ENCODE data around the gene MATN4.

The MATN4 gene

DNA sequence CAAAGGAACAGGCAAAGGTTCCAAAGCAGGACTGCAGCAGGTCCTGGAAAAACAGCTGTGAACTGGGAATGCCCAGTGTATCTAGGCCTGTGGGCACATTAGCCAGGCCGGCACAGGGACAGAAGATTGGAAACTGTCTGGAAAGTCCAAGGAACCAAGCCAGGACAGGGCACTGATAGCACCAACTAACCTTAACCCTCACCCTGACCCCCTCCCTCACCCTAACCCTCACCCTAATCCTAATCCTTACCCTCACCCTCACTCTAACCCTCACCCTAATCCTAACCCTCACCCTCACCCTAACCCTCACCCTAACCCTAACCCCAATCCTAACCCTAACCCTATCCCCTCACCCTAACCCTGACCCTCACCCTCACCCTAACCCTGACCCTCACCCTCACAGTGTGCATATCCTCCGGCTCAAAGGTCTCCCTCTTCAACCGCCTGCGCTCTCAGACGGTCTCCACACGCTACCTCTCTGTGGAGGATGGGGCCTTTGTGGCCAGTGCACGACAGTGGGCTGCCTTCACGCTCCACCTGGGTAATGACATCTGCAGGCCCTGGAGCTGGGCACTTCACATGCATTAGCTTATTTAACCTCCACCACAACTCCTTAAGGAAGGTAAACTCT lies 5.1 kb upstream of the MATN4 start:
- DNase-seq = no peak

DNA sequence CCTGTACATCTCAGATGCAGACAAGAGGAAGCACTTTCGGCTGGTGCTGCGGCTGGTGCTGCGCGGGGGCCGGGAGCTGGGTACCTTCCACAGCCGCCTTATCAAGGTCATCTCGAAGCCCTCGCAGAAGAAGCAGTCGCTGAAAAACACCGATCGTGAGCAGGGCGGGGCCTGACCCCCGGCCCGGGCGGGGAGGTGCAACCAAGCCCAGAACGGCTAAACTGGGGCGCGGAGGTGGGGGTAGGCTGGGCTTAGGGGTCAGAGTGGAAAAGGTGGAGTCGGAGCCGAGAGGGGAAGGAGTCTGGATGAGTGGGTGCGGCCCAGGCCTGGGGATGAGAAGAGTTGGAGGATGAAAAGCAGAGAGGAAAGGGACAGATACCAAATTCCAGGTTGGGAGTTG lies 4.1 kb upstream of the MATN4 start:
- no peak for DNase-seq

DNA sequence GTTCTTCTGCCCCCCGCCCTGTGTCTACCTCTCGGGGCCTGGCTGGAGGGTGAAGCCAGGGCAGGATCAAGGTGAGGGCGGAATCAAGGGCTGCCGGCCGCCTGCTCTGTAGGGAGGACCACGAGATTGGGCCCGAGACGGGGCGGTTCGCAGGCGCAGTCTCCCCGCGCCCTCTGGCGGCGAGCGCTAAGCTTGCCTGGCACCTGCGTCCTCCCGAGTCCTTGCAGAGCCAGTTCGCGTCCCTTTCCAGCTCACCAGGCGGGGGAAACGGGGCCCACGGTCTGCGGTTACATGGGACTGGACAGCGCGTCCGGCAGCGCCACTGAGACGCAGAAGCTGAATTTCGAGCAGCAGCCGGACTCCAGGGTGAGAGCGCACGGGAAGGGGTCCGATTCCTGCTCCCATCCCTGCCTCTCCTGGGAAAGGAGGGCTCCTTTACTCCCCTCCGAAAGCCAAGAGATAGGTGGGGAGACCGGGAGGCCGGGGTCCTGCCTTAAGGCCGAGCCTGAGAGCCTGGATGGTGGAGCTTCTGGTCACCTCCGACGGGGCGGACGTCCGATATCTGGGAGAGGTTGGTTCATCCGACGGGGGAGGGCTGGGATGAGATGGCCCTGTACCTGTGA lies 3.6 kb upstream of the MATN4 start:
- DNase-seq = no peak

DNA sequence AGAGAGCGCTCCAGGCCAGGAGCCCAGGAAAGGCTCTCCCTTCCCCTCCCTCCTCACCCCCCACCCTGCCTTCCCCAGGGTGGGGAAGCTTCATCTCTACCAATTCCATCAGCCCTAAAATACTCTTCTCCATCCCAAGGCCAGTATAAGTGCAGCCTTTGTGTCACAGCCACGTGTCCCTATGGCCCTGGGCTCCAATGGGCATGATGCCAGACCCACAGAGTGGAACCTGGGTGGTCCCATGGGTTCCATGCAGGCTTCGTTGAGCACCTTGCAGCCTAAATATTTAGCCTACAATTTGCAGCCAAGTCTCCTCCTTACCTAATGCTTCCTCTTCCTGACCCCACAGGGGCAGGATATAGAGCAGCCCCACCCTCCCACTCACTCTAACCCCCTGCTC lies 976 bp upstream of the MATN4 start:
- no peak for DNase-seq

DNA sequence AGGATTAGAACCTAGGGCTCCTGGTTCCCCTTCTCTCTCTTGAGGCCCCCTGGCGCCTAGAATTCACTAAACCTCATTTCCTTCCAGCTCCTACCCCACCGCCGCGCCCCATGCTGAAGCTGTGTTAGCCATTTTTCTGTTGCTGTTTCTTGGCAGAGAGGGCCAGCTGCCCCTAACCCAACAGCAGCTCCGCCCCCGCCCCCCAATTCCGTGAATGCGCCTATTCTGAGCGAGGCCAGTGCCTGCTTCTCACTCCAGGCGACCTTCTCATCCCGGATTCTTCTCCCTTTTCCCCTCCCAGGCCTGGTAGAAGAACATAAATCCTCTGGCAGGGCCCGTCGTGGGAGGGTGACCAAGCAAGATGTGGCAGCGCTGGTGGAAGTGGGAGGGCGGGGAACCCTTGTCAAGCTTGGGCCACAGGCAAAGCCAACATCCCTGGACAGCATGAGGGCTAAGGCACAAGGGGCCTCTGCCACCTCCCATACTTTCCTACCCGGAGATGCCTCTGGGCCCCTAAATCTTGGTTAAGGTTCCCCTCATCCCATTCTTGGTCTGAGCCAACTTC lies 941 bp downstream of the MATN4 start:
- DNase-seq = no peak

DNA sequence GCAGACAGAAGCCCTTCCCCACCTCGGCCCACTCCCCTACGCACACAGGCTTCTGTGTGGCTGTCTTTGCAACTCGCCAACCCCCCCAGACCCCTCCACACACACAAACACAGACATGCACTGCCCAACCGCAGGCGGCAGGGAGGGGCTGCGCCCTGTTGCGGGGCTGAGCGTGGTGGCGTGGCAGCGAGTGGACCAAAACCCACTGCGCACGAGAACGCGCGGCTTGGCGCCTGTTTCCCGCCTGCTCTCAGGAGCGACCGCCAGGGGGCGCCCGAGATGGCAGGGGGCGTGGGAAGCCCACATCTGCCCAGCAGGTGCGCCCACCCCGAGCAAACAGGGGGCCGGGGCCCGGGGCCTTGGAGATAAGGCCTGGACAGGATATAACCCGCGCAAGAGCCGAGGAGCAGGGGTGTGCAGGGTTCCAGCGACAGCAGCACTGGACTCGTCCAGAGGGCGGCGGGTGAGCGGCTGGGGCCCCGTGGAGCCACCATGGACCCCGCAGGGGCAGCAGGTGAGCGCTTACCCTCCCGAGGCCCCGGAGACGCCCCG lies 1.6 kb downstream of the MATN4 start, which contains the start of gene RBPJL:
Gene RBPJL, plus strand, starts transcription at position 410 of the 552 bp plus-strand sequence. Its CDS starts 83 bp downstream, at position 493.
- DNase-seq = no peak

DNA sequence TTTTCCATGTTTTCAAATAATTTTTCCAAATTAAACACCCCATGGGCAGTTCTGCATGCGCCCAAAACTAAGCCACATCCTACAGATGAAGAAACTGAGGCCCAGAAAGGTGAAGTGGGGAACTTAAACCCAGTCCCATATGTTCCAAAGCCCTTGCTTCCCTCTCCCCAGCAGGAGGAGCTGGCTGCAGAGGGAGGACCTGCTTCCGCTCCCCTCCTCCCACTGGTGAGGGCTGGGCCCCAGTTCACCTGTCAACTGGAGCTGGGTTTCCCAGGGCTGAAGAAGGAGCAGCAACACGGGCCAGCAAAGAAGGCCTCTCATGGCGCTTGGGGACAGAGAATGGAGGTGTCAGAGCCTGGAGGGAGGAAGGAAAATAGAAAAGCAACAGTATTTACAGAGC lies 2.8 kb downstream of the MATN4 start:
- no peak for DNase-seq

DNA sequence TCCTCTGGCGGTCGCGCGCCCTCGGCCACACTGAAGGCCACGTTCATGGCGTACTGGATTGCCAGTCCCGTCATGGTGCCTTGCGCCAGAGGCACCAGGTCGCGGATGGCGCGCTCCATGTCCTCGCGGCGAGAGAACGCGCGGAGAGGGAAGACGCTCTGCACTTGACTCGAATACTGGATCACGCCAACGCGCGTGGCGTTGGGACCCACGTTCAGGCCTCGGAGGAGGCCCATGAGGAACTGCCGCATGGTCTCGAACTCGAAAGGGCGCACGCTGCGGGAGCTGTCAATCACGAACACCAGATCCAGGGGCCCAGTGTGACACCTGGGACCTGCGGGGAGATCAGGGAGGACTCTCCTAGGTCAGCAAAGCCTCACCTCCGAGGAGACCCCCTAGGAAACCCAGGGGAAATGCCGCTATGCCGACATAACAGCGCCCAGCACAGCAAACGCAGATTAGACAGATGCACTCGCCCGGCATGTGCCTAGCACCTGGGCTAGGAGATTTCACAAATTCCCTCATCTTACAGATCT lies 3.6 kb downstream of the MATN4 start:
- DNase-seq = no peak

DNA sequence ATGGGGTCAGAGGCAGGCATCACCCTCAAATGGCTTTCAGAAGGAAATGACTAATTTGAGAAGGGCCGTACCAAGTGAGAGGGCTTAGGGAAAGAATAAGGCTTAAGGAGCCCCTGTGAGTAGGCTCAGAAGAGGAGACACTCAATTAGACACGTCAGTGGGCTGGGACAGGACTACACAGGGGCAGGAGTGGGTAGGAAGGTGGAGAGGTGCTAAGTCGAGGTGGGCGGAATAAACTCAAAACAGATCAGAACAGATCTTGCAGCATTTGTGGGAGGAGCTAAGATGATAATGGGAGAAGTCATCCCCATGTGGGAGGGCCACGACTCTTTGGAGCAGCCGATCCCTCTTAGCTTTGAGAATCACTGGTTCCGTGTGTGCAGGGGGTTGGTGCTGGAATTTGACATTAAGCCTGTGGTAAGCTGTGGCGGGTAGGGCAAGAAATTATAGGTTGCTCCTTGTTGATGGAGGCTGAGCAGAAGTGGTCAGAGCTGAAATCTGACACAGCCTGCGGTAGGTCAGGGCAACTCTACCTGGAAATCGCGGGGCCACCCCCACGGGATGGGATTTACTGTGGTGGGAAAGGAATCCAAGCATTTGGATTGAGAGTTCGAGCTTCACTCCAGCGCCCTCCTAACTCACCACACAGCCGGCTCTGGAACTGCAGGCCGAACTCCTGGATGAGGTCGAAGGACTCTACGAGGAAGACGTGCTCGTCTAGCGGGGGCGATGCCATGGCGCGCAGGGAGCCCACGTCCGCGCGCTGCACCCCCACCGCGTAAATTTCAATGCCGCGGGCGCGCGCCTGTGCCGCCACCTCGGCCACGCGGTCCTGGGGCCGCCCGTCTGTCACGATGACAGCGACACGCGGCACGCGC lies 4.3 kb downstream of the MATN4 start:
- no peak for DNase-seq

DNA sequence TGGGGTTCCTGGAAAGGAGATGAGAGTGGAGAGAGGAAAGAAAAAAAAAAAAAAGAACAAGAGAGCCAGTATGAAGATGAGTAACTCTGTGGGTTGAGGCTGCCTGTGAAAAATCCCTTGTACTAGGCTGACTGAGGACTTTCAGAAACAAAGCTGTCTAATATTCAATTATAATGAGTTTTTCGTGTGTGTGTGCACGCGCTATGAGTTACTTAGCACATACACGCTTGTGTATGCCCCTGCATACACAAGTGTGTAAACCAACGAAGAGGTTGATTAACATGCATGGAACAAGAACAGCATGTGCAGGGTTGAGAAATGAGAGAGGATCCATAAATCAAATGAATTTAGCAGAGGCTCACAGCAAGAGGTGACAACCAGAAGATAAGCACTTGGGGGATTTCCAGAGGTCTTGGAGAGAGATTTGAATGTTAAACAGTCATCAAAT lies 6.3 kb downstream of the MATN4 start:
- DNase-seq = no peak

DNA sequence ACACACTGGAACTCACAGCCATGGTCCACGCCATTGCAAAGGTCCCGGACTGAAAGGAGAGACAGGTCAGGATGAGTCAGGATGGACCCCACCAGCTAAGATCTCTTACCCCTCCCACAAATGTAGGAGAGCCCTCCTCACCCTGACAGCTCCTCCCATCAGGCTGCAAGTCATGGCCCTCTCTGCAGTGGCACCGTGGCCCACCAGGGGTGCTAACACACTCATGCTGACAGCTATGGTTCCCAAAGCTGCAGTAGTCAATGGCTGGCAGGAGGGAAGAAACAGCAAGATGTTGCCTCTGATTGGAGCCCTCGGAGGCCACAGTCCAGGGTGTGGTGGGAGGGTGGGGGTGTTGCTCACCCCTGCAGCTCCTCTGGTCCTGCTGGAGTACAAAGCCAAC lies 7.1 kb downstream of the MATN4 start:
- DNase-seq = no peak

DNA sequence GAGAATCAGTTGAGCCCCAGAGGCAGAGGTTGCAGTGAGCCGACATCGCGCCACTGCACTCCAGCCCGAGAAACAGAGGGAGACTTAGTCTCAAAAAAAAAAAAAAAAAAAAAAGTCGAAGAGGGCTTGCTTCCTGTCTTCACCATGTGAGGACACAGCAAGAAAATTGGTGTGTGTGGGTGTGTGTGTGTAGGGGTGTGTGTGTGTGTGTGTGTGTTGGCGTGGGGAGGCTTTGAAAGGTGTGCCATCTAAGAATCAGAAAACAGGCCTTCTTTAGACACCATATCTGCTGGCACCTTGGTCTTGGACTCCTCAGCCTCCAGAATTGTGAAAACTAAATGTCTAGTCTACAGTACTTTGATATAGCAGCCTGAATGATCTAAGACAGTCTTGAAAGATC lies 8.3 kb downstream of the MATN4 start:
- no peak for DNase-seq

DNA sequence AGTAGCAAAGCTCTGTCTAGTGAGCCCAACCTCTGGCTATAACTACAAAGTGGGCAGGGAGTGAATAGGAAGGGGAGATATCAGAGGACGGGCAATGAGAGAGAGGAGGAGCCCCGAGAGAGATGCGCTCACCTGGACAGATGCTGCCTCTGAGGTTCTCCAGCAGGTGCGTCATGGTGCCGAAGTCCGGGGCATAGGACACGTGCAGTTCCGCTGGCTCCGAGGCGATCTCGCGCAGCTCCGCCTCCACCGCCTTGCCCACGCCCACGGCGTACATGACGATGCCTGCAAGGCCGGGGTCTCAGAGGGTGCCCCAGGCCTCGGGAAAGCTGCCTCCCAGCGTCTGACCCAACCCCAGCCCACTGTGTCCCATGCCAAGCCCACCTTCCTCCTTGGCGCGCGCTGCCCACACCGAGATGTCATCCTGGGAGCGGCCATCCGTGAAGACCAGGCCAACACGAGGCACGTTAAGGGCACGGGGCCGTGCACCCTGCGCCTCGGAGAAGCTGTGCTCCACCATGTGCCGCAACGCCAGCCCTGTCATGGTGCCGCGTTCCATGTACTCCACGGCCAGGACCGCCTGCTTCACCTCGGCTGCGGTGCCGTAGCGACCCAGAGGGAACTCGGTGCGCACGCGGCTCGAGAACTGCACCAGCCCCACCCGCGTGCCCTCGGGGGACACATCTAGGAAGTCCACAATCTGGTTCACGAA lies 10.2 kb downstream of the MATN4 start:
- no peak for DNase-seq

DNA sequence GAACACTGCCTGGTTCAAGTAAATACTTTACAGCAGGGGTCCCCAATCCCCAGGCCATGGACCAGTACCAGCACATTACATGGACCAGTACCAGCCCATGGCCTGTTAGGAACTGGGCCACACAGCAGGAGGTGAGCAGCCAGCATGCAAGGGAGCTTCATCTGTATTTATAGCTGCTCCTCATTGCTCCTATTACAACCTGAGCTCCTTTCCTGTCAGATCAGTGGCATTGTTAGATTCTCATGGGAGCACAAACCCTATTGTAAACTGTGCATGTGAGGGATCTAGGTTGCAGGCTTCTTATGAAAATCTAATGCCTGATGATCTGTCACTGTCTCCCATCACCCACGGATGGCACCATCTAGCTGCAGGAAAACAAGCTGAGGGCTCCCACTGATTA lies 13.4 kb downstream of the MATN4 start:
- DNase-seq = no peak

DNA sequence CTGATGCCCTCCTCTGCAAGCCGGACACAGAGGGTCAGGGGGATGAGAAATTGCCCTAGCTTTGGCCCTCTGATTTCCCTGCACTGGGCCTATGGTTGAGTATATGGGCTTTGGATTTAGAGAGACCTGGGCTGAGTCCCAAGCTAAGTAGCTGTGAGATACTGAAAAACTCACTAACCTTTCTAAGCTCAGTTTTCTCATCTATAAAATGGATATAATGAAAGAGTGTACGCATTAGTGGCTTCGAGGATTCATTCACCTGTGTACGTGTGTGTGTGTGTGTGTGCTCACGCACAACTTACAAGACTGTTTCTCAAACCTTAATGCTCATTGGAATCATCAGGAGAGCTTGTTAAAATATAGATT lies 14.1 kb downstream of the MATN4 start:
- no peak for DNase-seq

DNA sequence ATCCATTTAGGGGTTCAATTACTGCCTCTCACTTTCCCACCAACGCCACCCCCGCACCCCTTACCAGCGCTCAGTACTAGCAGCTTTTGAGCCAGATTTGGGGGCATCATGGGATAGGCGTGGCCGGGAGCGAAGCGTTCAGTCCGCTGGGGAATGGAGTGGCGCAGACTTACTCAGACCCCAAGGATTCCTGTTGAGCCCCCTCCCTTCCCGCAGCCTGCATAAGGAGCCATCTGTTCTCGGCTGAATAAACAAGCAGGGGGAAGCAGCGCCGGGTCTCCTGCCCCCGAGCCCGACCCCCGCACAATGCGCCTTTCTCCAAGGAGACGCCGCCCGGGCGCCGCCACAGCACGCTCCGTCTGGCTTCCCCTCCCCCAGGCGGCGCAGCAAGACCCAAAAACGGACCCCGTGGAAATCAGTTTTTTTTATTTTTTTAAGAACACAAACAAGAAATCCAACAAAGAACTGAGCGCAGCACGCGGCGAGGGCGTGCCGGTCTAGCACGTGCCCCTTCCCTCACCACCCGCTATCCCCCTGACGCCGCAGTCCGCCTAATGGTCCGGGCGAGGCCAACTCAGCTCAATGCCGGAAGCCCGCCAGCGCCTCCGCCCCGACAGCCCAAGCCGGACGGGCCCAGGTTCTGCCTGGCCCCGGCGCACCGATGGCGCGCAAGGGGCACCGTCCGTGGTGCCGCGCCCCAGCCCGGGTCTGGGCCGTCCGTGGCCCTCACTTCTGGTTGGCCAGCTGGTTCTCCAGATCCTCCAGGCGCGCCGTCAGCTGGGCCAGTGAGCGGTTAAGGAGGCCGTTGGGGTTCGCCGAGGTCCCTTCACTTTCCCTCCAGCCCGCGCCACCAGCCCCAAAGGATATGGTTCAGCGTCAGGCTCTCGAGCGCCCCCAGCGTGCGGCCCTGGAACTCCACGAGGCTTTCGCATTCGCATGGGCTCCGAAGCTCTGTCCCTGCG lies 14.8 kb downstream of the MATN4 start:
- no peak for DNase-seq

DNA sequence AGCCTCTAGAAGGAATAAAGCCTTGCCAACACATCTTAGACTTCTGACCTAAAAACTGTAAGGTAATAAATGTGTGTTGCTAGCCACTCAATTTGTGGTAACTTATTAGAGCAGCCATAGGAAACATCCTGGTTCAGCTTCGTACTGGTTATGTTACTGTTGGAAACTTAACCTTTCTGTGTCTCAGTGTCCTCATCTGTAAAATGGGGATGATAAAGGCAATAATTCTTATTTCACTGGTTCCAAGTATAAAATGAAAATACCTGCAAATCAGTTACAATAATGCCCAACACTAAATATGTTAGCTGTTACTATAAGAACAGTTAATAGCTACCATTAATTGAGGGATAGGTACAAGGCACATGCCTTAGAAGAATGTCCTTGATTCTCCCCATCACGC lies 15.8 kb downstream of the MATN4 start:
- no peak for DNase-seq

DNA sequence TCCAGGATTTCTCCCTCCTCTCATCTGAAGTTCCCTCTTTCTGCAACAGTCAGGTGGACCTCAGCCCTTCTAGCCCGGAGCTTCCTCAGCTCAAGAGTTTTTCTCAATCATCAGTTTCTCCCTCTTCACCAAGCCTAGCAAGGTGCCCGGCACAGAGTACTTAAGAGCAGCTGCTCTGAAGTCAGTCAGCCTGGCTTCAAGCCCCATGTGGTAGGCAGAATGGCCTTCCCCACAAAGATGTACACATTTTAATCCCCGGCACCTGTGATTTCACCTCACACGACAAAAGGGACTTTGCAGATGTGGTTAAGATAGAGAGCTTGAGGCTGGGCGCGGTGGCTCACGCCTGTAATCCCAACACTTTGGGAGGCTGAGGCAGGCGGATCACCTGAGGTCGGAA lies 16.6 kb downstream of the MATN4 start:
- DNase-seq = no peak

DNA sequence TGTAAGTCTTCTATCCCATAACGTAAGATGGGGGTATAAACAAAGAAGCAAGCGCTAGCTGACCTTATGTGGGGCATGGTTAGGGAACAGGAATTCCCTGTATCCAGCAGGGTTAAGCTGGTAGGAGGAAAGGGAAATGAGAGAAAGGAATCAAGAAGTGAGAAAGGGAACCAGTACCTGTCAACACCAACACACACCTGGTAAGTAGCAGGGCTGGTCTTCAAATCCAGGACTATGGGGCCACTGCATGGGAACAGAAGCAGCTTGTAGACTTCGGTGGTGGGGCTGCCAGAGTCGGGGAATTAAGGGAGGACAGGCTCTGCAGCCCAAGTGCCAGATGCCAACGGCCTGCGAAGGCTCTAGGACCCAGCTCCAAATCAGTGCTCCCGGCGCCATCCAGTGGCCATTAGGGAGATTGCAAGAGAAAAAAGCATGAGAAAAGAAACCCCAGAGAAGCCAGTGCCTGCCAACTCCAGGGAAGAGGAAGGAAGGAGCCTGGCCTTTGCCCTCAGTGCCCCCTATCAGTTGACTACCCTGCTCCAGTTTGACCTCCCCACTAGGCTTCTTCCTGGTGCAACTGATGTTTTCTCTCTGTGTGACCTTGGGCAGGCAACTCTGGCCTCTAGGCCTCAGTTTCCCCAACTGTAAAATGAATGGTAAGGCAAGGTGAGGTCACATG lies 17.3 kb downstream of the MATN4 start:
- no peak for DNase-seq

DNA sequence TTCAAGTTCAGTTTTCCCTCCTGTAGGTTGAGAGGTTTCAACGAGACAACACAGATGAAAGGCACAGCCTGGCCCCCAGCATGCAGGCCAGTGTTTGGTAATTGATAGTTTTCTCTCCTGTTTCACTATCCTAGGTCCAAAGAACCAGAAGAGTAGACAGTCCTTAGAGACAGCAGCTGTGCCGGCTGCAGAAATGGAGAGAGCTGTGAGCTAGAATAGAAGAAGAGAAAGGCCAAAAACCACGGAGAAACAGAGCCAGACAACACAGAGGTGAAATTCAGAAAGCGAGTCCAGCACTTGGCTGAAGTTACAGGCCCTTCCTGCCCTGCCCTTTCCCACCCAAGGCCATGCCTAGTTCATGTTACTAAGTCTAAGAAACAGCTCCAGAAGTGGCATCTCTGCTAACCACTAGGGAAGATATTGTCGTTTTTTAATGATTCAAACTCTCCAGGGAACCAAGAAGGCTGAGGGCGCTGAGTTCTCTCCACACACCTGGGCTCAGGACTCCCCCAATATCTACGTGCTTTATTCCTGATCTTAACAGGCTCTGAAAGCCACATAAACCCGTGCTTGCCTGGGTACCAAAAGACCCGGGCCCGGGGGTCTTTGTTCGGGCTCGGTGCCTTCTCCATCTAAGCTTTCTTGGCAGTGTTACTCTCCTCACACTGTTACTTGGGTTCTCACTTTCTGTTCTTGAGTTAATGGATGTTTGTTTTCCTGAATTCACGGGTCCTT lies 18.0 kb downstream of the MATN4 start:
- DNase-seq = no peak
